Glomerular endothelial cell (primary cell): Measurements from ENCODE around the gene GIMAP2. TPM values are rescaled to one million over a fixed set of nuclear protein-coding genes. Genes with fewer than 3 reads are reported as not detected.

Experiments
- DNase-seq: peaks from one replicate; pipeline ENCODE4 v3.0.0-alpha.2; 2011; ENCODE audit warnings: low read depth, low spot score; ENCODE audit errors: extremely low read depth
- total RNA-seq: library from RNA; depleted of rRNA; stranded (reverse); fragments of >200 nt; gene quantifications from 2 replicates; pipeline ENCODE4 v1.2.3, GENCODE V29; 2015

Gene GIMAP2
- total RNA-seq, 1 donor from 2014 or later: 31.6 TPM

DNA sequence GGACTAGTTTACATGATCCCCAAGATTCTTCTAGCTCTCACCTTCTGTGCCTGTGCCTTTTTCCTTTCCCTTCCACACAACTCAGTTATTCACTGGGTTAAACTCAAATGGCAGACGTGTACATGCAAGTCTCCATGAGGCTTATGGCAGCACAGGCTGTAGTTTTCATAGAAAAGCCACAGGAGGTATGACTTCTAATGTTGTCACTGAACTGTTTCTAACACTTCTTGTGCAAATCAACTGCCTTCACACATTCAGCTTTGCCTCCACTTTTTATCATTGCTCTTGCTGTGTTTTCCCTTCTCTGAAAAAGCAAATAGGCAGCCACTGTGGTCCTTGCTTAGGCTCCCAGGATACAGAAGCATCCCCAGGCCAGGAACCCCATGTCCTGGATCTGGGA lies 46.4 kb downstream of the GIMAP2 start:
- no peak for DNase-seq

DNA sequence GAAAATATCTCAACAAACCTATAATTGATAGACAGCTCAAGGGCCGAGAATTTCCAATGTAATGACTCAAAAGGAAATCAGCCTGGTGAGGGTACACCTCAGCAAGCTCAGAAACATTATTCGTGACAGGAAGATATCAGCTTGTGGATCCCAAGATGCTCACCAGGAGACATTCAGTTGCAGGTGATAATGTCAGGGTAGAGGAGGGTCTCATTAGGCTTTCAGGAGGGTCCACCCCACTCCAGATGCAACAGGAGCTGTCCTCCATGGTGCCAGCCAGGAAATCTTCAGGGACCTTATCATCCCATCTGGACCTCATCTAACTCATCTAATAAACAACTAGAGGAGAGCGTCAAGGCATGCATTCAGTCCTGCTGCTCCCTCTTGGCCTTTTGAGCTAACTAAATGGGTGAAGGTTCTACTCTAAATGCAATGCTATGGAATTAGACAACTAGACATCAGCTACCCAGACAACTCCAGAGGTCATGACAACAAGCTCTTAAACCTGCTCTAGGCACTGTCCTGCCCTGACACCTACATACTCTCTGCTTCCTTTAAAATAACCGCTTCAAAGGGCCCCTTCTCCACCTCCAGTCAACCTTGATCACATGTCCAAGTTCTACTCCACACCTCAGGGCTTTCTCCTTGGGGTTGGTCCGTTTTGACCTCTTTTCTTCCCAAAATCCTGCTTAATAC lies 47.4 kb downstream of the GIMAP2 start:
- DNase-seq: no peak

DNA sequence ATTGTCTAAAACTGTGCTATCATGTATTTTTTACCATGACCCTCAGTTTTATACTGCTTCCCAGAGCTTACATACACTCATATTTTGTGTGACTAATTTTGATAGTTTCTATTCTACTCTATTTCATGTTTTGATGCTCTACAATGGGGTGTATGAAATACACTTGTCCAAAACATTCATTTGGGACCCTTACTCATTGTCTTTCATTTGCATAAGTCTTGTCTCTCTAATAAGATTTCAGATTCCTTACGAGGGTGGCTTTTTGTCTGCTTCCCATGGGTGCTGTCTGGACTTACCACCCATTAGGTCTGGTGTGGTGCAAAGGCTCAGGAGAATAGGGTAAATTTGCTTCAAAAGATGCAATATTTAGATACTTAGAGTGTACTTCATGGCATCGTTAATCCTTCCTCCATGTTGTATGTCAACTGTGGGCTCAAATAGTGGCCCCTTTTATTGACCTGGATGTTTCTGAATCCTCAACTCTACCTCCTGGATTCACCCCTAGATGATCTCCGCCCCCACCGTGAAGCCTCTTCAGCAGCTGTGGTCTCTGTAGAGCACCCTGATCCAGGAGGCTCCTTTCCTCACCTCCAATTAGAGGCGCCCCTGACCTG lies 48.1 kb downstream of the GIMAP2 start:
- DNase-seq: no peak

DNA sequence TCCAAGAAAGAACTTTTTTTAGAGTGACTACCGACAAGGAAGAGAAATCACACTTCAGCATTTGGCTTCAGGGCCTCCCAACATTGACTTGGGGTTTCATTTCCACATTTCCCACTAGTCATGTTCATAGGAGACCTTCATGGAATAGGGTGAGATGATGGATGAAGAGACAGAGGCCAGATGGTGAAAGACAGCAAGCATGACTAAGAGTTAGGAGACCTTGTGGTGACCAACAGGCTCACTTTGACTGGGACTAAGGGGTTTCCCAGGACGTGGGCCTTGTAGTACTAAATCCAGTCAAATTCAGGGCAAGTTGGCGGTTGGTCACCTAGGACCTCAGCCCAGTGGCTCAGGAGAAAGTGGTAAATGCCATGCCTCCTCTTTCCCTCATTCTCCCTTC lies 48.7 kb downstream of the GIMAP2 start:
- no peak for DNase-seq

DNA sequence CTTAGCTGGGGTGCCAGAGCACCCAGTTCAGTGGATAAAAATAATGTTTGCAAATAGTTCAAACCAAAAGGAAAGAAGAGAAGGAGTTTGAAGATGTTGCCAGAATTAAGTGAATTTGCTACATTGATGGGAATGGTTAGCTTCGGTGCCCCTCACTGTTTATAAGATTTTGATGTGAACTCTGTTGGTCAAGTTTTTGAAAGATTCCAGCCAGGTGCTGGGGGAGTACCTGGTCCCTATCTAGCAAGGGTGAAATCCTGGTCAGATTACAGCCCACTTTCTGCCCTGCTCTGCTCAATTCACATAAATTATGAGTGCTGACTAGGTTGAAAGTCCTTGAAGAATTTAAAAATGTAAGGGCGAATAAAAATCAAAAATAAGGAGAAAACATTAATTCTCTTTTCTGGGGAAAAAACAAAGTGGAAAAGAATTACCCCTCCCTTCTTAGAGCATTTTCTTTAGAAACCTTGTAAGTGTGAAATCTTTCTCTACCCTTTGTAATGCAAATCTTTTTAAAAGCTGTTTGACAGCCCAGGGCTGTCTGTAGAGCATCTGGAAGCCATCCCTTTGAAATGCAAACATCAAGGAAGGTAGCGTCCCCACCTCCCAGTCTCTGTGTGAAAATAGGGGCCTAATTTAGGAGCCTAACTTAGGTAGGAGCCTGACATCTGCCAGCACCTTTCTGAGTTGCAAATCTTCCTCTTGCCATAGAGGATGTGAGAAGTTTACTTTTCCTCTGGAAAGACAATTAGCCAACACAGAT lies 50.3 kb downstream of the GIMAP2 start:
- no peak for DNase-seq

DNA sequence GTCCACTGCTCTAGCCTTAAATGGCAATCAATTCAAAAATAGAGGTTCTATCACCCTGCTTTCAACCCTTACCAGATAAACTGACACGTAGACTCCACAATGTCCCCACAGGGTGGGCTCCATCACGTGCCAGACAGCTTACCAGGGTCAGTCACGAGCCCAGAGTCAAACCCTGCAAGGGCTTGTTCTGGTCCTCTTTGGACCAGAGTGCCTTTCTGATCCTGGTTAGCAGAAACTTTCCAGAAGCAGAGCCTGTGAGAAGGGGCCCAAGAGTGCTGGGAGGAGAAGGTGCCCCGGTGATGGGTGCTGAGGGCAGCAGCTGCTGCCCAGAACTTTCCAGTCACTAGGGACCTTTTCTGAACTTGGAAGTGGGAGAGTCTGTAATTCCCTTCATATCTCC lies 51.4 kb downstream of the GIMAP2 start:
- no peak for DNase-seq

DNA sequence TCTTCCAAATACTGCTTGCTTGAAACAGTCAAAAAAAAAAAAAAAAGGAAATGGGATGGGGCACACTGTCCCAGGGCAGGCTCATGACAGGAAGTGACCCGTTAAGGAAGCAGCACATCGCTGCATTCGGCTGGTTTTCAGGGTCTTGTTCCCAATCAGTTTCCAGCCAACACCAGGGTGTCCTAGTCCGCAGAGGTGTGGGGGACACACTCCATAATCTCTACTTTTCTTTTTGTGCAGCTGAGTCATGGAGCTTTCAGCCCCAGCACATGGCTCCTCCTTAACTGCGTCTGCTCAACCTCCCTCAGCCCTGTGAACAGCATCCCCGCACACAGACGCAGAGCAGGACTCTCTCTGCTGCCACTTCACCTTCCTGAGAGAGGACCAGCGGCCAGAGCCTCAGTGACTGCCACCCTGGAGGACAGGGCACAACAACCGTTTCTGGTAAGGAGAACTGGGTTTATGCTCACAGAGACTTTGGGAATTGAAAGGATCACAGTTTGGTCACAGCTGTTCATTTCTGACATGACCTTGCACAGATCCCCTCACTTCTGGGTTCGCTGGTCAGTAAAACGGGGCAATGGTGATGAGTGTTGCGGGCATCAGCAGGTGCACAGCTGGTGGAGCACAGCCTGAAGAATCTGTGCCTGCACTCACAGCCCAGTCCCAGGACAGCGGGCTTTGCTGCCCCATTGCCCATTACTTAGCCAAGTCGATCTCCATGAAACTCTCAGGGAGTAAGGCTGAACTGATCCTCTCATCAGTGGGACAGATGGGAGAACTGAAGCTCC lies 52.0 kb downstream of the GIMAP2 start, which contains the start of gene GIMAP5:
GIMAP5 (plus strand) TSS at position 154 of the 791 bp plus-strand sequence. CDS start 3,467 bp downstream, outside the sequence.
- no peak for DNase-seq

DNA sequence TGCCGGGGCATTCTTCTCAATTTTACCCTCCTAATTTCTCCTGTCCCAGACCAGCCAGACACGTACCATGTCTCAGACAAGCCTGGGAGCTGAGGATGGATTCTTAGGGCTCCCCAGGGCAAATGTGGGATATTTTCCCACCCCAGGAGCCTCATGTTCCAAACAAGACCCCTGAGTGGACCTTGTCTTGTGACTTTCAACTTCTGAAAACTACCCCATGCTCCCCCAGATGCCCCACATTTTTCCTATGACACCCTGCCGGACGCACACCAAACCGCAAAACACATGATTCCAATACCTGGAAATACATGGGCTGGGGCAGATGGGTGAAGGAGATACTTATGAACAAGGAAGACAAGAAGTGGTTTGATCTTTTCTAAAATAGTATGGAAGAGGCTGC lies 52.6 kb downstream of the GIMAP2 start:
- no peak for DNase-seq

DNA sequence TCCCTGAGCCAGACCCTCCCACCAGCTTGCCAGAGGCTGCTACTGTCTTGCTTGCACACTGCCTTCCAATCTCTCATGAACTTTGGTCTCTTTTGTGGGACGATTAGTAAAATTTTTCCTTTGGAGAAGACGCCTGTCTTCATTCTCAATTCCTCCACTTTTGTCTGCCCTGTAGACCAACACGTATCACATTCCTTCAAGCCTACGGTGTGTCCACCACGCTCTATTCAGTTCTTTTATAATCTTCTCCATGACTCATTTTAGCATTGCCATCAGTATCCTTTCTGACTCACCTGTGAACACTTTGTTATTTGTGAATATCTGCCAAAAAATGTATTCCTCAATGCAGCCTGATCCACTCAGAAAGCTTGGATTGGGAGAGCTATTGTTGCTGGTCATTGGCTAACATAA lies 53.1 kb downstream of the GIMAP2 start:
- DNase-seq: no peak

DNA sequence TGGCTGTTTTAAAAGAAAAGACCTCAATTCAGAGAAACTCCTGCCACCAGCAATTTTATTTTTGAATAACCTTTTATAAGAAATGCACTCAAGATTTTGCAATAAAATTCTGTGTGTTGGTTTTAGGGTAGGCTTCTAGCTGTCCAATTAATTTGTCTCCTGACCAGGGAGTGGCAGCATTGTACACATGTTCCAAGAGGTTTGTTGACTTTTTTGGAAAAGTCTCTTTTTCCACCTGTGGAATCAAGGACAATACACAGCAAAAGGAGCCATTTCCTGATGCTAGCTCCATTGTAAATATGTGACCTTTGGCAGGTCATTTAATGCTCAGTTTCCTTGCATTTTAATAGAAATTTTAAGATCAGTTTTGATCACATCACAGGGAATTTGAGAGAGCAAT lies 53.5 kb downstream of the GIMAP2 start:
- no peak for DNase-seq

DNA sequence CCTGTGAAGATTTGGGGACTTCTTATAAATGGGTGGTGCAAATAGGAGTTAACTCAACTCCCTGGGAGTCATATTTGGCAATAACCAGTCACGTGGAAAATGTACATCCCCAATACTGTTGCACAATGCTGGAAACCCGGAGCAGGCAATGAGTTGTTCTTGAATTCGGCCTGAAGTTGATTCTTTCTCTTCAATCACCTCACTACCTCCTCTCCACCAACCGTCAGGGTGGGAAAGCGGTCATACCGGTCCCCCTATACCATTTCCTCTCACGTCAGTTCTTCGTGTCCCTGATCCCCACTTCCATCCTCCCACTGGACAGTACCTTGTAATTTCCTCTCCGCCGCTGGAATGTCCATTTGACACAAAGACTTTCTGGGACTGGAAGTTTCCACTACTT lies 54.5 kb downstream of the GIMAP2 start:
- DNase-seq: no peak

DNA sequence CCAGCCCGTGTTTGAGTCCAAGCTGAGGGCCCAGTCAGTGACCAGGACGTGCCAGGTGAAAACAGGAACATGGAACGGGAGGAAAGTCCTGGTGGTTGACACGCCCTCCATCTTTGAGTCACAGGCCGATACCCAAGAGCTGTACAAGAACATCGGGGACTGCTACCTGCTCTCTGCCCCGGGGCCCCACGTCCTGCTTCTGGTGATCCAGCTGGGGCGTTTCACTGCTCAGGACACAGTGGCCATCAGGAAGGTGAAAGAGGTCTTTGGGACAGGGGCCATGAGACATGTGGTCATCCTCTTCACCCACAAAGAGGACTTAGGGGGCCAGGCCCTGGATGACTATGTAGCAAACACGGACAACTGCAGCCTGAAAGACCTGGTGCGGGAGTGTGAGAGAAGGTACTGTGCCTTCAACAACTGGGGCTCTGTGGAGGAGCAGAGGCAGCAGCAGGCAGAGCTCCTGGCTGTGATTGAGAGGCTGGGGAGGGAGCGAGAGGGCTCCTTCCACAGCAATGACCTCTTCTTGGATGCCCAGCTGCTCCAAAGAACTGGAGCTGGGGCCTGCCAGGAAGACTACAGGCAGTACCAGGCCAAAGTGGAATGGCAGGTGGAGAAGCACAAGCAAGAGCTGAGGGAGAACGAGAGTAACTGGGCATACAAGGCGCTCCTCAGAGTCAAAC lies 56.9 kb downstream of the GIMAP2 start:
- DNase-seq: no peak

Other genes with a start within 250 kb of the GIMAP2 start
- gene GIMAP8, start 235.1 kb upstream of the GIMAP2 start, total RNA-seq: 16.7 and 26.0 TPM in 2 replicates
- gene GIMAP7, start 170.8 kb upstream of the GIMAP2 start, total RNA-seq: 13.5 and 34.5 TPM in 2 replicates
- 83.5 and 97.6 TPM in 2 replicates for gene GIMAP4, start 118.3 kb upstream of the GIMAP2 start, total RNA-seq
- gene GIMAP6, start 53.3 kb upstream of the GIMAP2 start, total RNA-seq: 75.3 and 82.2 TPM in 2 replicates
- 6.5 and 12.1 TPM in 2 replicates for gene GIMAP1, start 30.9 kb downstream of the GIMAP2 start, total RNA-seq
- gene GIMAP5, start 51.7 kb downstream of the GIMAP2 start, total RNA-seq: 27.1 and 28.6 TPM in 2 replicates
- gene TMEM176B, start 114.7 kb downstream of the GIMAP2 start, total RNA-seq: not detected in 2 replicates
- not detected in 2 replicates for gene TMEM176A, start 115.1 kb downstream of the GIMAP2 start, total RNA-seq
- not detected in 2 replicates for gene AOC1, start 166.8 kb downstream of the GIMAP2 start, total RNA-seq